Activated T-helper 17 cell treated with anti-CD3 and anti-CD28 coated beads, Interleukin-2, amount 50 U/mL, for 72 hours (primary cell): ENCODE data around the gene LRIG1. TPM values are rescaled to one million over a fixed set of nuclear protein-coding genes. Genes with fewer than 3 reads are reported as not detected.

Experiments
- ATAC-seq: fragments of 150-1000 bp; cut with Tn5 transposase; replicated peaks from 2 replicates; pipeline ENCODE4 v1.10.0; 2021; ENCODE audit warnings: mild to moderate bottlenecking, moderate library complexity
- H3K27ac Mint-ChIP-seq: one replicate; pipeline ENCODE4 v1.8.0; 2022; ENCODE audit warnings: mixed read lengths
- H3K27me3 Mint-ChIP-seq: one replicate; pipeline ENCODE4 v1.8.0; 2022; ENCODE audit warnings: mixed read lengths
- H3K36me3 Mint-ChIP-seq: one replicate; pipeline ENCODE4 v1.8.0; 2022; ENCODE audit warnings: low read depth, mild to moderate bottlenecking, mixed read lengths
- H3K4me1 Mint-ChIP-seq: one replicate; pipeline ENCODE4 v1.8.0; 2022; ENCODE audit warnings: mixed read lengths
- H3K4me3 Mint-ChIP-seq: one replicate; pipeline ENCODE4 v1.8.0; 2022; ENCODE audit warnings: mild to moderate bottlenecking, mixed read lengths
- H3K9me3 Mint-ChIP-seq: one replicate; pipeline ENCODE4 v1.8.0; 2022; ENCODE audit warnings: mixed read lengths
- total RNA-seq, 2 donors: library from RNA; stranded (reverse); gene quantifications; one replicate each; pipeline ENCODE4 v1.2.3, GENCODE V29; 2022

LRIG1 gene
- total RNA-seq, 2 donors from 2014 or later, result 43.3 to 54.1 TPM

DNA sequence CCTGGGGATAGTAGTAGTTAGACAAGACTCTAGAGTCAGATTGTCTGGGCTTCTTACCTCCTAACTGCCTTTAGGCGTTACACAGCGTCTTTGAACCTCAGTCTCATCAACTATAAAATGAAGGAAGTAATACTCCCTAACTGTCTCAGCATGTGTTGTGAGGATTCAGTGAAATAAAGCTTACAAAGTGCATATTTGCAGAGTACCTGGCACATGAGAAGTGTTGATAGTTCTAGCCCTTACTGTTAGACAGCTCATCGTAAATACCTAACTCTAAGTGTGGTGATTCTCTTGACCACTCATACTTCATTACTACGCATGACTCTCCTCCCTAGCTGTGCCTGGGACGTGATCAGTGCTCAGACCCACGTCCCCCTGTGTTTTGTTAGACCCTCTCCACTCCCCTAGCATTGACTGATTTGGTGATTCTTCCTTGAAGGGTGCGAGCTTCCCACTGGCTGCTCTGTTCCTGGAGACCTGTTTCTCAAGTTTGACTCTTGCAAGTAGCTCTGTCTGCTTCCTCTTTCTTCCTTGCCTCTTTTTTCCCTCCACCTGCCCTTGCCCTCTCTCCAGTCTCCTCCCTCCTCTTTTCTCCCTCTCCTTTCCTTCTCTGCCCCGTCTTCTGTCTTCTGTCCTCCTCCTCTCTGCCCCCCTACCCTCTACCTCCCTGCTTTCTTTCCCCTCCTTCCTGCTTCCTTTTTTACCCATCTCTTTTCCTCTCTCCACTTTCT is 155.8 kb downstream of the LRIG1 start:
- peak overlapping the region; percentile 52 for H3K27ac Mint-ChIP-seq
- H3K4me1 Mint-ChIP-seq, result peaks cover 8% of the 10 kb centered on the region
- ATAC-seq, result no peak

DNA sequence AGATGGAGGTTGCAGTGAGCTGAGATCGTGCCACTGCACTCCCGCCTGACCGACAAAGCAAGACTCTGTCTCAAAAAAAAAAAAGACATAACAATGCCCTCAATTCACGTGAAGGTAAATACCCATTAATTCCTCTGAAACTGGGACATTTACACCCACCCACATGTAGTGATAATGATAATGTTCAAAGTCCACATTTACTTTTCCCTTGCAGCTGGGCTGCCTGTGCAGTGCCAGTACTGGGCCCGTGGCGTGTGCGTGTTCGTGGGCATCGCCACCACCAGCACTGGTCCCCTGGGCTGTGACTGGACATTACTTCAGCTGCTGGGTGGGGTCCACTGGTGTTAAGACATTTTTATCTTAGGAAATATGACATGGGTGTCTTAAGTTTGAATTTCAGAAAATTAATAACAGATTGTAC is 156.4 kb downstream of the LRIG1 start:
- peaks cover 39% of the 10 kb centered on the region for H3K36me3 Mint-ChIP-seq
- no peak for ATAC-seq
- H3K27me3 Mint-ChIP-seq, result no peaks in the 10 kb centered on the region
- H3K4me3 Mint-ChIP-seq, result no peak overlapping the region
- no peak overlapping the region for H3K27ac Mint-ChIP-seq
- no peaks in the 10 kb centered on the region for H3K9me3 Mint-ChIP-seq
- H3K4me1 Mint-ChIP-seq, result peaks cover 8% of the 10 kb centered on the region

More for the DNA sequence above, 155.8 kb downstream of the LRIG1 start:
- Mint-ChIP-seq H3K9me3 (no peaks in the 10 kb centered on the region), H3K4me3 (no peak overlapping the region), H3K27me3 (no peaks in the 10 kb centered on the region), H3K36me3 (peaks cover 39% of the 10 kb centered on the region)

DNA sequence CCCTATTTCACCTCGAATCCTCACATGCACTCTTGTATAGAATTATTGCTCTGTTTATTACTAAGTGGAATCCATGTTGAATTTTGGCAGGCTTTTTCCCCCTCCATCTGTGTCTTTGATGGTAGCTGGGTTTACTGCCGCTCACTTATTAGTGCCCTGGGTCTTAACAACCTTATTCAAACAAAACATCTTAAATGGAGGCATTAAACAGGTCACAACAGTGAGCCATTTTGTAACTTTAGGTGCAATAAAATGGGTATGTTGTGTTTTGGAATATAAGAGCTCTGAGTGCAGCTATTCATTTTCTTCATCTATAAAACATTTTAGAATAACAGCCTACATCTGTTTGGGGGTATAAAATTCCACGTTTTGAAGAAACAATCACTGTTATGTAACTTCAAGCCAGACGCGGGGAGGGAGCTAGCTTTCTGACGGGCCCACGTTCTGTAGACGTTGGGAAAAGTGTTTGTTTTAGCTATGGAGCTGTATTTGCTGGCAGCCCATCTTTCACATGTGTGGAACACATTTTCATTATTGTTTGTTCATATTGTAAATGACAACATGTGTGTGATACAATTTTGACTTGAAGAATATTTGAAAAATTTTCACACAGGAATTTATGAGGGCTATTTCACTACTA is 158.0 kb downstream of the LRIG1 start:
- Mint-ChIP-seq H3K36me3 (peaks cover 26% of the 10 kb centered on the region), H3K4me1 (peaks cover 8% of the 10 kb centered on the region), H3K27me3 (no peaks in the 10 kb centered on the region), H3K4me3 (no peak overlapping the region), H3K9me3 (no peaks in the 10 kb centered on the region), H3K27ac (no peak overlapping the region)
- no peak for ATAC-seq

DNA sequence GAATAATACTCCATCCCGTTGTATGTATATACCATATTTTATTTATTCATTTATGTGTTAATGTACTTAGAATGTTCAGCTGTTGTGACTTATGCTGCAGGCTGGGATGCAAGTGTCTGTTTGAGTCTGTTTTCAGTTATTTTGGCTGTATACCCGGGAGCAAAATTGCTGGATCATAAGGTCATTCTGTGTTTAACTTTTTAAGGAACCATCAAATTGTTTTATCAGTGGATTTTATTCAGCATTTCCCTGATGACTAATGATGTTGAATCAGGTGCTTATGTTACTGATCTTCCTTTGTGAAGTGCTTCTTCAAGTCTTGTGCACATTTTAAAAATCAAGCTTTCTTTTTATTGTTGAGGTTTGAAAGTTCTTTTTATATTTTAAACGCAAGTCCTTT is 161.9 kb downstream of the LRIG1 start:
- Mint-ChIP-seq H3K36me3 (no peaks in the 10 kb centered on the region), H3K9me3 (no peaks in the 10 kb centered on the region), H3K4me3 (no peak overlapping the region), H3K27ac (no peak overlapping the region), H3K4me1 (peaks cover 11% of the 10 kb centered on the region), H3K27me3 (no peaks in the 10 kb centered on the region)
- ATAC-seq, result no peak

DNA sequence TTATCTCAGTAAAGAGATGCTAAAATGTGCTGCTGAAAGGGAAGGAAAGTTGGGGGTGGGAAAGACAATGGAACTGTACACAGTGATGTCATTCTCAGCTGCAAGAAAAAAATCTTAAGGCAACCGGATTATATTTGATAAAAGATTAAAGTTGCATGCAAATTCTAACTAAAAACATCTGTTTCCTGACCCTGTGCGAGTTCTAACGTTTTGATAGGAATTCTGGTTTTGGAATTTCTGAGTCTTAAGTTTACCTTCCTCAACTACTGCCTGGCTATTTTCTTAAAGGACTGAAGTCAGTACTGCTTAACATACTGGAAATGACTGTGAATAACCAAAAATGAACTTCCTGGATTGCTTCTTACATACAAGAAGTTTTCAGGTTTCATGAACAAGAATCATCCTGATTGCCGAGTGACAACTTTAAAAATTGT is 164.5 kb downstream of the LRIG1 start:
- Mint-ChIP-seq H3K36me3 (no peaks in the 10 kb centered on the region), H3K9me3 (no peaks in the 10 kb centered on the region), H3K27me3 (no peaks in the 10 kb centered on the region), H3K4me1 (peaks cover 8% of the 10 kb centered on the region), H3K27ac (peak overlapping the region; percentile 51), H3K4me3 (no peak overlapping the region)
- peak; percentile 74 for ATAC-seq

DNA sequence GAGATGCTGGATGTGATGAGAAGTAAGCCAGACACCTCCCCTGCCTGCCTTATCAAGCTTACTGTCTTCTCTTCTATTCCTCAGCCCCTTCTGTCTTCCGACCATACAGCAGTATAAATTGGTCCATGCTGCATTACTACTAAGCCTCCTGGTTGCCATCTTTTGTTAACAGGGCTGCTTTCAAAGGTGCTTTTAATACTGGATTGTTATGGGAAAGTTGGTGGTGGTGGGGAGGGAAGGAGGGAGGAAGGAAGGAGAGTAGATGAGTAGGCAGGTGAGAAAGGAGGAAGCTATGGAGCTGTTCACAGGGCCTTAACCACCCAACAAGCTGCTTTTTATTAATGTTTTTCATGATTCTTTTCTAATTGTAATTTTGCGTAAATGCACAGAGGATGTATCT is 165.2 kb downstream of the LRIG1 start:
- no peak overlapping the region for H3K4me3 Mint-ChIP-seq
- peaks cover 8% of the 10 kb centered on the region for H3K4me1 Mint-ChIP-seq
- no peak for ATAC-seq
- H3K27me3 Mint-ChIP-seq, result no peaks in the 10 kb centered on the region
- no peaks in the 10 kb centered on the region for H3K9me3 Mint-ChIP-seq
- no peak overlapping the region for H3K27ac Mint-ChIP-seq
- no peaks in the 10 kb centered on the region for H3K36me3 Mint-ChIP-seq
